ENCODE results near the gene ANKRD65.
"Not testable (repeated sequence)": the region's sequence is repeated elsewhere in the genome, so short reads cannot be mapped to it uniquely, and the experiment has no call there.

The ANKRD65 gene

DNA sequence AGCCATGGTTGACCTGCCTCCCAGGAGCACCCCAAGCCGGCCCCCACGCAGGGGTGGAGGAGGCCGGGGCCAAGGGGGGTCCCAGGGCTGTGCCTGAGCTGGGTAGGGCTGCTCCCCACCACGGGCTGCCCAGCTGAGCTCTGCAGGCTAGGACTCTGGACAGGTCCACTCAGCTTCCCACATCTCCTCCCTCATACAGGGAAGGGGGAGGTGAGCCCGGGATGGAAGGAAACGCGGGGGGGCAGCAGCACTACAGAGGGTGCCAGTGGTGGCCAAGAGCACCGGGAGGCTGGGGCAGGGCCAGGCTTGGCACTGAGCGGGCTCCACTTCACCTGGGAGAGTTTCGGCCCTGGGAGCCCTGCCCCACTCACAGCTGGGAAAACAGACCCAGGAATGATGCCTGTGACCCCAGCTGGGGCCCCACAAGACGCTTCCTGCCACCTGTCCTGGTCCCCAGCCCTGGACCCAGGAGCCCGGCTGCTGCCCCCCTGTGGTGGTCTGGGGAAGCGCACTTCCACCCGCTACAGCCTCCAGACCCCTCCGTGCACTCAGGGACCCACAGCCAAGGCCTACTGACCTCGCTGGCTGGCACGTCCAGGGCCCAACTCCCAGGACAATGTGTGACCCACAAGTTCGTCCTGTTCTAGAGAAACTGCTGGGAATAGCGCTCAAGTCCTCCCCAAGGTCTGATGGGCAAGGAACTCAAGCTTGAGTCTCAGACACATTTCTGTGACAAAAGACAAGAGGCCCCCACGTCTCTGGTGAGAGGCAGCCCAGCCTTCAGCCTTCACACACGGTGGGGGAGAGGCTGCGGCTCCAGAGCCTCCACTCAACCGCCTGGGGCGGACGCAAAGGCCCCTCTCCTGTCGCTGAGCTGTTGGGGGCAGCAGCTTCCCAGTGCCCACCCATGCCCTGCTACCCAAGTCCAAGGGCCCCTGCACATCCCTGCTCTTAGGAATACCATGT, 49.0 kb downstream of the ANKRD65 start:
- peak; percentile 71 to 80 for DNase-seq (ENCODE audit: low read depth in 2 of 2)

DNA sequence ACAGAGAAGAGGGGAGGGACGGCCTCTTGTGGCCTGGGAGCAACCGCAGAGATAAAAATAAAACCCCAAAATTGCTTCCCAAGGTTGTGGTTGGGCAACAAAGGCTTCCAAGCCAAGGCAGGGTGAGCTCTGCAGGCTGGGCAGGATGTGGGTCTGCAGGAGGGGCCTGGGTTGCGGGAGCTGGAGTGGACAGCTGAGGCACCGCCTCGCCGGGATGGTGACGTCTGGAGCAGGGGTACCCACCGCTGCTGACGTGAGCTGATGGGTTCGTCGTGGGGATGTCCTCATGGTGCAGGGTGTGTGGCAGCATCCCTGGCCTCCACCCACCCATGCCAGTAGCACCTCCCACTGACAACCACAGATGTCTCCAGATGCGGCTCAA, 49.7 kb downstream of the ANKRD65 start:
- peak in 1 of 2 donors; percentile 33 for DNase-seq (ENCODE audit: low read depth in 2 of 2)

DNA sequence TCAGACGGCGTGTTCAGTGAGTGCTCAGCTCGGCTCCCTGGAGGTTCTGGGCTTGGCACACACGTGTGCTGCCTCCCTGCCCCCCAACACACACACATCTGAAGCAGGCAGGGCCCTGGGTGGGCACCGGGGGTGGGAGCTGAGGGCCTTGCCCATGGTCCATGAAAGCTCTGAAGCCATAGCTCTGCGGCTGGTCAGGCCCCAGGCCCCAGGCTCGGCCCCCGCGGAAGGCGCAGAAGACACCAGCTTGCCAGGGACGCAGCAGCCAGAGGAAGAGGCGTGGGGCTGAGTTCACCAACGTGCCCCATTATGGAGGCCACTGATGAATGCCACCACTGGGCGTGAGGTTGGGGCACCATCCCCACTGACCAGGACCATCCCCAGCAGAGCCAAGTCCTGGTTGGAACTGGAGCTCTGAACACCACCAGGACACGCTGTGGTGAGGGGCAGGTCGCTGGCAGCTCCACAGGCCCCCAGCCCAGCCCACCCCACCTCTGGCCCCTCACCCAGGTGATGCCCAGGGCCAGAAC, 50.2 kb downstream of the ANKRD65 start:
- no peak for DNase-seq (ENCODE audit: low read depth in 2 of 2)

DNA sequence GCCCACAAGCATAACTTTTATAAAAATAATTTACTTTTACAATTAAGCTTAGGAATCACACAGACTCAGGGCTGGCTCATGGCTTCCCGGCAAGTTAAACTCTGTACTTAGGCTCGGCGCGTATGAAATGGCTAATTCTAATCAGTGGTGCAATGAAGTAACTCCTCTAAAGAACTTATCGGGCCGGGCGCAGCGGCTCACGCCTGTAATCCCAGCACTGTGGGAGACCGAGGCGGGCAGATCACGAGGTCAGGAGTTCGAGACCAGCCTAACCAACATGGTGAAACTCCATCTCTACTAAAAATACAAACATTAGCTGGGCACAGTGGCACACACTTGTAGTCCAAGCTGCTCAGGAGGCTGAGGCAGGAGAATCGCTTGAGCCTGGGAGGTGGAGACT, 51.0 kb downstream of the ANKRD65 start:
- not testable (repeated sequence) for DNase-seq (ENCODE audit: low read depth in 2 of 2)
